OCI-LY7 (cell line): ENCODE measurements around the gene CDON. TPM values are rescaled to one million over a fixed set of nuclear protein-coding genes. Genes with fewer than 3 reads are reported as not detected.

Source experiments
- BruUV-seq: library from RNA; stranded (reverse); fragments of 400-500 nt; replicated peaks from 2 replicates; lab custom pipeline; 2021; lab: Mats Ljungman, UMichigan
- CTCF ChIA-PET: fragments of 300-600 bp; sonication (Branson Sonifier 250); formaldehyde crosslinking; loops from one replicate; lab custom pipeline; 2022; ENCODE audit warnings: antibody characterized with exemption; ENCODE audit not compliant: unreplicated experiment; lab: Charles Lee
- POLR2A ChIA-PET: fragments of 300-600 bp; sonication (Branson Sonifier 250); formaldehyde crosslinking; loops from one replicate; lab custom pipeline; 2022; ENCODE audit warnings: antibody characterized with exemption; lab: Charles Lee
- DNase-seq: peaks from one replicate; pipeline ENCODE4 v3.0.0-alpha.2; 2015; ENCODE audit warnings: low spot score
- H2AFZ ChIP-seq: fragments of 200-600 bp; sonication (generic), shearing (Covaris generic); 2 replicates; pipeline ENCODE4 v1.6.1; 2014; ENCODE audit warnings: mild to moderate bottlenecking, antibody characterized with exemption, low read length, moderate library complexity
- H3K27ac ChIP-seq: fragments of 200-600 bp; sonication (generic); 2 replicates; pipeline ENCODE4 v1.5.1; 2014; ENCODE audit warnings: mixed run types, low read depth, mild to moderate bottlenecking, moderate library complexity, low read length, inconsistent platforms; ENCODE audit not compliant: poor library complexity, severe bottlenecking
- H3K36me3 ChIP-seq: fragments of 200-600 bp; sonication (generic); 2 replicates; pipeline ENCODE4 v1.6.1; 2014; ENCODE audit warnings: mild to moderate bottlenecking, antibody characterized with exemption, low read length, moderate library complexity, mixed read lengths; ENCODE audit not compliant: insufficient read depth
- H3K4me1 ChIP-seq: fragments of 200-600 bp; sonication (generic); 2 replicates; pipeline ENCODE4 v1.5.1; 2014; ENCODE audit warnings: mild to moderate bottlenecking, low read length; ENCODE audit not compliant: insufficient read depth, poor library complexity, severe bottlenecking
- H3K4me2 ChIP-seq: fragments of 200-600 bp; sonication (generic); 2 replicates; pipeline ENCODE4 v1.6.1; 2014; ENCODE audit warnings: mild to moderate bottlenecking, low read length
- H3K4me3 ChIP-seq: fragments of 200-600 bp; sonication (generic); 2 replicates; pipeline ENCODE4 v1.5.1; 2014; ENCODE audit warnings: mild to moderate bottlenecking, low read depth, low read length; ENCODE audit not compliant: poor library complexity, severe bottlenecking
- H3K79me2 ChIP-seq: fragments of 200-600 bp; sonication (generic); 2 replicates; pipeline ENCODE4 v1.6.1; 2016; ENCODE audit warnings: low read depth, mild to moderate bottlenecking, low read length, moderate library complexity, mixed read lengths; ENCODE audit not compliant: insufficient read depth
- H3K9me2 ChIP-seq: fragments of 200-600 bp; sonication (generic); 2 replicates; pipeline ENCODE4 v1.6.1; 2016; ENCODE audit warnings: mild to moderate bottlenecking, low read length, mixed read lengths; ENCODE audit not compliant: insufficient read depth
- H3K9me3 ChIP-seq: fragments of 200-600 bp; sonication (generic); 2 replicates; pipeline ENCODE4 v1.6.1; 2014; ENCODE audit warnings: mild to moderate bottlenecking, mixed run types, low read length, mixed read lengths
- H4K20me1 ChIP-seq: fragments of 200-600 bp; sonication (generic); 2 replicates; pipeline ENCODE4 v1.6.1; 2014; ENCODE audit warnings: mild to moderate bottlenecking, antibody characterized with exemption, low read length, moderate library complexity, mixed read lengths; ENCODE audit not compliant: insufficient read depth
- EZH2phosphoT487 ChIP-seq: fragments of 200-600 bp; sonication (generic); IDR thresholded peaks from 2 replicates; pipeline ENCODE4 v1.6.1; 2018; ENCODE audit warnings: low read depth, borderline replicate concordance, mild to moderate bottlenecking, mixed run types, antibody characterized with exemption, low read length, moderate library complexity, mixed read lengths
- intact Hi-C: fragments of 100-400 bp; cut with micrococcal nuclease; formaldehyde crosslinking; loops from one replicate; pipeline ENCODE4 v1.10.0; 2022; ENCODE audit not compliant: unreplicated experiment
- total RNA-seq, 2 experiments: library from RNA; depleted of rRNA in 1 of 2; stranded (reverse); fragments of >200 nt in 1 of 2; shearing (Covaris generic) in 1 of 2; gene quantifications; 2 replicates each; pipeline ENCODE4 v1.2.3, GENCODE V29; 2014 to 2022
- TF ChIP-seq, protein P1 (sequence below): fragments of 200-600 bp; sonication (generic); conservative IDR thresholded peaks from 2 replicates; pipeline ENCODE4 v1.5.1; 2014; ENCODE audit warnings: mild to moderate bottlenecking, antibody characterized with exemption, low read length, moderate library complexity, mixed read lengths

The CDON gene
- total RNA-seq, 2 experiments from 2014 or later, result 1.5 to 2.5 TPM

DNA sequence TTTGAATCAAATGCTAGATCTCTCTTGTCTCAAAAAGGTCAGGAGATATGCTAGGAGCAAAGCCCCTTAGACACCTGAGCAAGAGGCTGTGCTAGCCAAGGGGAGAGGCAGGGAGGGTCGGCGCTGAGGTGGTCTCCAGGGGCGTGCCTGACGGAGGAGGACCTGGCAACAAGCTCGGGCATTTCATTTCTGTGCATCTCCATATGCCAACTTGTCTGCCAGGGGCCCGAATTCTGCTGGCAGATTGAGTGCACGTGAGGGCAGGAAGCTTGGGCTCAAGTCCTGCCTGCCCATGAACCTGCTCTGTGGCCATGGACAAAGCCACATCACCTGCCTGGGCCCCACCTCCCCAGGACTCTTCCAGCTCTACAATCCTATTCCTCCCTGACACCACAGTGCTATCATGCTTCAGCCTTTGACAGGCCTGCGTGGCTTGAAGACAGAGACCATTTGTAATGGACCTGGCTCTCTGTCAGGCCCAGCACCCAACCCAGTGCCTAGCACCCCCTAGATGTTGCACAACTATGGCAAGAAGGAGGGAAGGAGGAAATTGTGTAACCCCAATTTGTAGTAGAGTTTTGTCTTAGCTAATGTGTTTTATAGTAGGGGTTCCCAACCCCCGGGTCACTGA lies 133.1 kb downstream of the CDON start:
- Histone ChIP-seq H2AFZ (no peak overlapping the region), H3K9me2 (no peaks in the 10 kb centered on the region), H3K79me2 (no peaks in the 10 kb centered on the region), H3K4me1 (no peaks in the 10 kb centered on the region), H3K9me3 (no peaks in the 10 kb centered on the region), H3K4me3 (no peak overlapping the region), H3K4me2 (no peak overlapping the region), H3K36me3 (no peaks in the 10 kb centered on the region), H3K27ac (no peak overlapping the region), H4K20me1 (no peaks in the 10 kb centered on the region)
- intact Hi-C loops, result no loop called here
- POLR2A ChIA-PET, result no interaction called here
- BruUV-seq, result no TSS peak
- CTCF ChIA-PET, result no interaction called here
- TF ChIP-seq, protein P1, sequence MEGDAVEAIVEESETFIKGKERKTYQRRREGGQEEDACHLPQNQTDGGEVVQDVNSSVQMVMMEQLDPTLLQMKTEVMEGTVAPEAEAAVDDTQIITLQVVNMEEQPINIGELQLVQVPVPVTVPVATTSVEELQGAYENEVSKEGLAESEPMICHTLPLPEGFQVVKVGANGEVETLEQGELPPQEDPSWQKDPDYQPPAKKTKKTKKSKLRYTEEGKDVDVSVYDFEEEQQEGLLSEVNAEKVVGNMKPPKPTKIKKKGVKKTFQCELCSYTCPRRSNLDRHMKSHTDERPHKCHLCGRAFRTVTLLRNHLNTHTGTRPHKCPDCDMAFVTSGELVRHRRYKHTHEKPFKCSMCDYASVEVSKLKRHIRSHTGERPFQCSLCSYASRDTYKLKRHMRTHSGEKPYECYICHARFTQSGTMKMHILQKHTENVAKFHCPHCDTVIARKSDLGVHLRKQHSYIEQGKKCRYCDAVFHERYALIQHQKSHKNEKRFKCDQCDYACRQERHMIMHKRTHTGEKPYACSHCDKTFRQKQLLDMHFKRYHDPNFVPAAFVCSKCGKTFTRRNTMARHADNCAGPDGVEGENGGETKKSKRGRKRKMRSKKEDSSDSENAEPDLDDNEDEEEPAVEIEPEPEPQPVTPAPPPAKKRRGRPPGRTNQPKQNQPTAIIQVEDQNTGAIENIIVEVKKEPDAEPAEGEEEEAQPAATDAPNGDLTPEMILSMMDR, result no peak
- TF ChIP-seq EZH2phosphoT487, result no peak
- DNase-seq, result no peak

DNA sequence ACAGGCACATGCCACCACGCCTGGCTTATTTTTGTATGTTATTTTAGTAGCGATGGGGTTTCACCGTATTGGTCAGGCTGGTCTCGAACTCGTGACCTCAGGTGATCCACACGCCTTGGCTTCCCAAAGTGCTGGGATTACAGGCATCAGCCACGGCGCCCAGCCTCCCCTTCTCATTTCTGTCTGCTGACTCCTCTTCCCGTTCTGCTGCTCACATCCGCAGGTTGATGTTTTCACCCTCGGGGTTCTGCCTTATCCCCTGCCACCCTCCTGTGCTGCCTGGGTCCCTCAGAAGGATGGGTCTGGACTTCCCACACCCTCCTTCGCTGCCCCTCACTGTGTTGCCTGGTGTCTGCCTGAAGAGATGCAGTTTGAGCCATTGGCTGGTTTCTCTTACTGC lies 136.0 kb downstream of the CDON start:
- Histone ChIP-seq H3K4me1 (no peaks in the 10 kb centered on the region), H3K9me3 (no peaks in the 10 kb centered on the region), H2AFZ (no peak overlapping the region), H3K27ac (no peak overlapping the region), H3K4me3 (no peak overlapping the region), H3K36me3 (no peaks in the 10 kb centered on the region), H4K20me1 (no peaks in the 10 kb centered on the region), H3K9me2 (no peaks in the 10 kb centered on the region), H3K79me2 (no peaks in the 10 kb centered on the region), H3K4me2 (no peak overlapping the region)
- no peak for DNase-seq
- no TSS peak for BruUV-seq
- intact Hi-C loops, result no loop called here
- ChIA-PET CTCF (no interaction called here), POLR2A (no interaction called here)
- TF ChIP-seq, protein P1, result no peak
- TF ChIP-seq EZH2phosphoT487, result no peak

DNA sequence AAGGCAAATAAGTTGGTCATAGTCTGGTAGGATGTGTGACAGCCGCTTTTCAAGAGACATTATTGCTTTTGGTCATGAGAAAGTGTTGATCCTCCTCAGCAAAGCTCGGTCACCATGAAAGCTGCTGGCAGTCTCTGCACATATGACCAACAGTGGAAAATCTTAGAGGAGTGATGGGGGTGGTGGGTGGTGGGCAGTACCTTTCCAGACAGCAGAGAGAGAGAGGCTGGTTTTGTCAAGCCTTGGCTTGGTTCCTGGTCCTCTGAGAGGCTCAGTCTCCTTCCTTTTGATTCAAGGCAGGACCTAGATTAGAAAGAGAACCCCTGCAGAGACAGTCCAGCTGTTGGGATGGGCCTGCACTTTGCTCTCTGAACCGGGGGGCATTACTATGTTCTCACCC lies 136.9 kb downstream of the CDON start:
- no peaks in the 10 kb centered on the region for H3K9me2 ChIP-seq
- CTCF ChIA-PET, result interaction anchor here (0.5 to 0.6 kb wide), 3 partner anchors 13 to 267 kb away, joined by 3 to 7 read pairs (median 3); no protein-coding TSS in a partner anchor
- intact Hi-C loops, result no loop called here
- no peak overlapping the region for H2AFZ ChIP-seq
- H3K79me2 ChIP-seq, result no peaks in the 10 kb centered on the region
- no peak for DNase-seq
- H3K4me2 ChIP-seq, result no peak overlapping the region
- H3K9me3 ChIP-seq, result no peaks in the 10 kb centered on the region
- H3K36me3 ChIP-seq, result no peaks in the 10 kb centered on the region
- H3K27ac ChIP-seq, result no peak overlapping the region
- no TSS peak for BruUV-seq
- no peaks in the 10 kb centered on the region for H4K20me1 ChIP-seq
- no peak for TF ChIP-seq EZH2phosphoT487
- TF ChIP-seq, protein P1, result no peak
- POLR2A ChIA-PET, result interaction anchor here (0.6 kb wide), 1 partner anchor 248 kb away, joined by 3 read pairs; no protein-coding TSS in a partner anchor
- H3K4me1 ChIP-seq, result no peaks in the 10 kb centered on the region
- no peak overlapping the region for H3K4me3 ChIP-seq
